ENCODE data around the gene ZNF394. TPM values are rescaled to one million over a fixed set of nuclear protein-coding genes. Genes with fewer than 3 reads are reported as not detected.

ZNF394 gene
- 18.1 and 25.8 TPM in 2 replicates for total RNA-seq

DNA sequence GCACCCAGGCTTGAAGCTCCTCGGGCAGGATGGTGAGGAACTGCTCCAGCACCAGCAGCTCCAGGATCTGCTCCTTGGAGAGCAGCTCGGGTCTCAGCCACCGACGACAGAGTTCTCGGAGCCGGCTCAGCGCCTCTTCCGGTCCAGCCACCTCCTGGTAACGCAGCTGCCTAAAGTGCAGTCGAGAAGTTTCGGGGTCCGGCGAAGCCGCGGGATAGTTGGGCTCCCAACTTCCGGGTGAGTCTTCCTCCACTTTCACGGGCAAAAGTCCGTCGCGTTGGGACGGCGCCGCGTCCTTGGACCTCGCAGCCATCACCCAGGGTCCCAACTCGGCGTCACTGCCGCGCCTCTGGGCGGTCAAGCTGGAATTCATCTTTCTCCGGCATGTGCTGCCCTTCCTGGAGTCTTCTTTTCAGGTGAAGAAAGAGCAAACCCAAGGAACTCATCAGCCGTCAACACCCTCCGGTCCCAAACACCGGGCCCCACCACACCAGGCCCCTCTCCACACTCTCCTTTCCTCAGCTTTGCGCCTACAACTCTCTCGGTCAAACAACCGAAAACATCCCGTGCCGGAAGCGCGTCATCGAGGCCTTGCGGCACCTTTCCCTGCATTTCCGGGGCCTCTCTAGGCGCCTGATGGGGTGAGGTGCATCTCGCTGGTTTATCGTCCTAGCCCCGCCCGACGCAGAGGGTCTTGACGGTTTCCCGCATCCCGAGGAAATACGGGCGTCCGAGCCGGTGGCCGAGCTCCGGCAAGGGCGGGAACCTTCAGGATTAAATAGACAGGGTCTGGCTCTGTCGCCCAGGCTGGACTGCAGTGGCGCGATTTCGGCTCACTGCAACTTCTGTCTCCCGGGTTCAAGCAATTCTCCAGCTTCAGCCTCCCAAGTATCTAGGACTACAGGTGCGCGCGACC, at the start of gene ZNF394:
Gene ZNF394 (minus strand): TSS at position 561 of the 916 bp plus-strand sequence. CDS start 188 bp downstream, at position 373.

GRCh38 chr7:99504603-99505323, 4.7 kb upstream of the ZNF394 start, which contains the start of gene ZKSCAN5:
Gene ZKSCAN5, plus strand, starts transcription at chr7:99504662. Its CDS starts 1,383 bp downstream, at chr7:99506045.

DNA sequence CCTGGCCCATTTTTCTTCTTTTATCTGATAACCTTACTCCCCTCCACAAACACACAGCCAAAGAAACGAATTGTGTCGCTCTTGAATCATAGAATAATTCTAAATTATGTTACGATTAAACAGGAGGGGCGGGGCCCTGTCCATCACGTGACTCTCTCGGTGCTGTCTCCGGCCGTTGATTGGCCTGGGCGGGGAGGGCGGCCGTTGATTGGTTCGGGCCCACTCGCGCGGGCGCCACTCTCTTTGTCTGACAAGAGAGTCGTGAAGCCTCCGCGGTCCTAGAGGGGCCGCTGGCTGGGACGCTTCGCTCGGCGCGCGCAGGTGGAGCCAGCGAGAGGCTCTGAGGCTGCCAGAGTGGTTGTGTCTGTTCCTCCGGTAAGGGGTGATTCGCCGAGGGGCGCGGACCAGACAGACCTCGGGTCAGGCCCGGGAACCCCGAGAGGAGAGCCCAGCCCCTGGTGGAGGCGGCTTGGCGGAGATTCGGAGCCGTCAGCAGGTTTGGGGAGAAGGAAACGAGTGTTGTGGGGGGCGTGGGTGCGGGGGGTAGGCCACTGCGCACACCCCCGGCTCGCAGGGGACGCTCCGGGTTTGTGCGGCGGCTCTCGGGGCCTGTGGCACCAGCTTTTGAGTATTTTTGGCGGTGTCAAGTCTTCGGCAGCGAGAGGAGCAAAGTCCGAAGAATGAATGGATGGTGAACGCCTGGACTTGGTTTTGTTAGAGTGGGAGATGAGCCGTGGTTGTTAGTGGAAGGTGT, 27.3 kb downstream of the ZNF394 start, which contains the start of gene ZNF789:
Gene ZNF789 (plus strand): TSS at position 330 of the 754 bp plus-strand sequence. CDS start 3,567 bp downstream, outside the sequence.

Other genes with a start within 250 kb of the ZNF394 start
- under 0.01 and 0.32 TPM in 2 replicates for gene MYH16, start 227.4 kb downstream of the ZNF394 start, total RNA-seq
- gene ARPC1A, start 174.4 kb downstream of the ZNF394 start, total RNA-seq: 230 and 311 TPM in 2 replicates
- 395 and 544 TPM in 2 replicates for gene ARPC1B, start 125.6 kb downstream of the ZNF394 start, total RNA-seq
- gene PDAP1, start 91.7 kb downstream of the ZNF394 start, total RNA-seq: 54.9 and 85.2 TPM in 2 replicates
- gene BUD31, start 91.3 kb downstream of the ZNF394 start, total RNA-seq: 76.3 and 77.2 TPM in 2 replicates
- 5.3 and 6.6 TPM in 2 replicates for gene PTCD1, start 61.5 kb downstream of the ZNF394 start, total RNA-seq
- 35.4 and 40.1 TPM in 2 replicates for gene CPSF4, start 61.3 kb downstream of the ZNF394 start, total RNA-seq
- gene ATP5MF, start 34.1 kb downstream of the ZNF394 start, total RNA-seq: 375 and 564 TPM in 2 replicates
- 4.2 and 8.3 TPM in 2 replicates for gene ZNF789, start 27.4 kb downstream of the ZNF394 start, total RNA-seq
- 11.3 and 13.7 TPM in 2 replicates for gene ZKSCAN5, start 4.4 kb upstream of the ZNF394 start, total RNA-seq
- gene FAM200A, start 51.8 kb upstream of the ZNF394 start, total RNA-seq: 6.2 and 7.2 TPM in 2 replicates
- 49.6 and 68.9 TPM in 2 replicates for gene ZNF655, start 58.4 kb upstream of the ZNF394 start, total RNA-seq
- 0.89 TPM in 1 of 2 replicates, not detected in the other for gene TMEM225B, start 98.0 kb upstream of the ZNF394 start, total RNA-seq
- 9.2 and 9.7 TPM in 2 replicates for gene ZSCAN25, start 116.7 kb upstream of the ZNF394 start, total RNA-seq
- gene CYP3A5, start 179.7 kb upstream of the ZNF394 start, total RNA-seq: 0.18 and 0.30 TPM in 2 replicates
- gene CYP3A7, start 234.9 kb upstream of the ZNF394 start, total RNA-seq: 0.30 and 1.1 TPM in 2 replicates

All from smooth muscle cell of the umbilical artery (primary cell).